ENCODE results near the gene TAS2R50. TPM values are rescaled to one million over a fixed set of nuclear protein-coding genes. Genes with fewer than 3 reads are reported as not detected.
"Not testable (repeated sequence)": the region's sequence is repeated elsewhere in the genome, so short reads cannot be mapped to it uniquely, and the experiment has no call there.

The TAS2R50 gene
- total RNA-seq = under 1 TPM; 0.25 to 0.73 TPM

- no peak for DNase-seq
- H3K9me3 Mint-ChIP-seq = peaks cover 11% of the 10 kb centered on the region
- H3K4me1 Mint-ChIP-seq = peaks cover 17% of the 10 kb centered on the region
- ChIA-PET CTCF (no interaction called here), POLR2A (no interaction called here)
- peaks cover 10% of the 10 kb centered on the region for H3K36me3 Mint-ChIP-seq (ENCODE audit: low read depth)
- H3K27ac Mint-ChIP-seq = no peak within 1 kb of the TSS
- H3K4me3 Mint-ChIP-seq = no peak within 1 kb of the TSS
- H3K27me3 Mint-ChIP-seq = peaks cover 9% of the 10 kb centered on the region
Measured at GRCh38 chr12:10986812-10987211, at the start of gene TAS2R50. TAS2R50 (minus strand) TSS chr12:10986912; CDS start chr12:10986860, 52 bp downstream.

DNA sequence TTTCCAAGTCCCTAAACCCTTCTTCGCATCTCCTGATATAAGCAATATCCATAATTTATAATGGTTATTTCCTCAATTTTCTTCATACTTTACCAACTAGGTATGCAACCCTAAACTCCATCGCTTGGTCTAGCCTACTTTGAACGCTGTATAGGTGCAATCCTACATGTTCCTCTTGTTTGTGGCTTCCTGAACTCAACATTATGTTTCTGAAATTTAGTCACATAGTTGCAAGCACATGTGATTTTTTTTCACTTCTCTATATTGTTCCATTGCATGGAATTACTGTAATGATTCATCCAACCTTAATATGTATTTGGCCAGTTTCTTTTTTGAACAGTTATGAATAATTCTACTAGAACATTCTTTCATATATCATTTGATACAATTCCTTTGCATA, 47.2 kb upstream of the TAS2R50 start:
- POLR2A ChIA-PET, H3K4me3 Mint-ChIP-seq, CTCF ChIA-PET, H3K27me3 Mint-ChIP-seq, DNase-seq, H3K9me3 Mint-ChIP-seq, H3K4me1 Mint-ChIP-seq, H3K27ac Mint-ChIP-seq: not testable (repeated sequence)
- peaks cover 12% of the 10 kb centered on the region for H3K36me3 Mint-ChIP-seq (ENCODE audit: low read depth)

DNA sequence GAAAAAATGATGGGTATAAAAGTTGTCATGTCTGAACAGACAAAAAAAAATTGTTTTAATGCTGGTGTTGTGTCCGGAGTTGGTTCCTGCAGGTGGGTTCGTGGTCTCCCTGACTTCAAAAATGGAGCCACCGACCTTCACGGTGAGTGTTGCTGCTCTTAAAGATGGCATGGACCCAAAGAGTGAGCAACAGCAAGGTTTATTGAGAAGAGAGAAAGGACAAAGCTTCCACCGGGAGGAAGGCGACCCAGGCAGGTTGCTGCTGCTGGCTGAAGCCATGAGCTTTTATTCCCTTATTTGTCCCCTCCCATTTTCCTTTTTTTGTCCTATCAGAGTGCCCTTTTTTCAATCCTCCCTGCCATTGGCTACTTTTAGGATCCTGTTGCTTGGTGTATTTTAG, 44.6 kb upstream of the TAS2R50 start, which contains the start of gene TAS2R31:
Gene TAS2R31, minus strand, starts transcription at position 101 of the 400 bp plus-strand sequence. Its CDS starts 72 bp downstream, at position 29.
- CTCF ChIA-PET = no interaction called here
- H3K27ac Mint-ChIP-seq = no peak within 1 kb of the TSS
- no peaks in the 10 kb centered on the region for H3K27me3 Mint-ChIP-seq
- DNase-seq = no peak
- no peak within 1 kb of the TSS for H3K4me3 Mint-ChIP-seq
- peaks cover 15% of the 10 kb centered on the region for H3K36me3 Mint-ChIP-seq (ENCODE audit: low read depth)
- H3K9me3 Mint-ChIP-seq = peaks cover 3% of the 10 kb centered on the region
- POLR2A ChIA-PET = no interaction called here
- H3K4me1 Mint-ChIP-seq = no peaks in the 10 kb centered on the region

- H3K4me3 Mint-ChIP-seq = no peak overlapping the region
- ChIA-PET POLR2A (no interaction called here), CTCF (no interaction called here)
- H3K36me3 Mint-ChIP-seq (ENCODE audit: low read depth) = peaks cover 16% of the 10 kb centered on the region
- DNase-seq = no peak
- H3K27me3 Mint-ChIP-seq = no peaks in the 10 kb centered on the region
- peaks cover 3% of the 10 kb centered on the region for H3K9me3 Mint-ChIP-seq
- no peaks in the 10 kb centered on the region for H3K4me1 Mint-ChIP-seq
- no peak overlapping the region for H3K27ac Mint-ChIP-seq
Measured at GRCh38 chr12:11026118-11026517, 39.4 kb upstream of the TAS2R50 start.

GRCh38 chr12:11023387-11023786, 36.7 kb upstream of the TAS2R50 start:
- ChIA-PET CTCF (no interaction called here), POLR2A (no interaction called here)
- Mint-ChIP-seq H3K4me3 (no peak overlapping the region), H3K27me3 (no peaks in the 10 kb centered on the region), H3K4me1 (no peaks in the 10 kb centered on the region), H3K36me3 (ENCODE audit: low read depth) (peaks cover 10% of the 10 kb centered on the region), H3K9me3 (peaks cover 3% of the 10 kb centered on the region), H3K27ac (no peak overlapping the region)
- DNase-seq = no peak

DNA sequence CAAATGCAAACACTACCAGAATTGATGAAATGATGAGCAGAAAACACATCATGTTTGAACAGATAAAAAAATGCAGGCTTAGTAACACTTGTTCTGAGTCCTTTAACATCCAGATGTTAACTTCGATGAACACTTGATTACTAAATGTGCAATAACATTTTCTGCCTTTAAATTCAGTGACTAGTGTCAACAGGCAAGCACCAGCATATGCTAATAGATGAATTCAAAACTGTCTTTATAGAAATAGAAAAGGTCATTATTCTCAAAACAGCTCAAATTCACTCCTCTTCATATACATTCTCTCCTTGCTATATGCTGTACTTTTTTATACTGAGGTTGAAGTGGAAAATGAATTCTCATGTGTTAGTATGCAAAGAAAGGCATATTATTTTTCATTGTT, 35.8 kb upstream of the TAS2R50 start, which contains the start of gene TAS2R19:
Gene TAS2R19, minus strand, starts transcription at position 101 of the 400 bp plus-strand sequence. Its CDS starts 49 bp downstream, at position 52.
- Mint-ChIP-seq H3K4me3 (no peak within 1 kb of the TSS), H3K27ac (no peak within 1 kb of the TSS), H3K36me3 (ENCODE audit: low read depth) (peaks cover 10% of the 10 kb centered on the region), H3K4me1 (no peaks in the 10 kb centered on the region), H3K9me3 (peaks cover 3% of the 10 kb centered on the region), H3K27me3 (no peaks in the 10 kb centered on the region)
- ChIA-PET POLR2A (no interaction called here), CTCF (no interaction called here)
- DNase-seq = no peak

- no peaks in the 10 kb centered on the region for H3K27me3 Mint-ChIP-seq
- ChIA-PET CTCF (no interaction called here), POLR2A (no interaction called here)
- no peak for DNase-seq
- no peaks in the 10 kb centered on the region for H3K9me3 Mint-ChIP-seq
- H3K4me3 Mint-ChIP-seq = no peak overlapping the region
- H3K27ac Mint-ChIP-seq = no peak overlapping the region
- peaks cover 6% of the 10 kb centered on the region for H3K36me3 Mint-ChIP-seq (ENCODE audit: low read depth)
- H3K4me1 Mint-ChIP-seq = no peaks in the 10 kb centered on the region
Measured at GRCh38 chr12:11016937-11017336, 30.2 kb upstream of the TAS2R50 start.

GRCh38 chr12:11015775-11016430, 29.2 kb upstream of the TAS2R50 start:
- CTCF ChIA-PET = no interaction called here
- no peaks in the 10 kb centered on the region for H3K9me3 Mint-ChIP-seq

DNA sequence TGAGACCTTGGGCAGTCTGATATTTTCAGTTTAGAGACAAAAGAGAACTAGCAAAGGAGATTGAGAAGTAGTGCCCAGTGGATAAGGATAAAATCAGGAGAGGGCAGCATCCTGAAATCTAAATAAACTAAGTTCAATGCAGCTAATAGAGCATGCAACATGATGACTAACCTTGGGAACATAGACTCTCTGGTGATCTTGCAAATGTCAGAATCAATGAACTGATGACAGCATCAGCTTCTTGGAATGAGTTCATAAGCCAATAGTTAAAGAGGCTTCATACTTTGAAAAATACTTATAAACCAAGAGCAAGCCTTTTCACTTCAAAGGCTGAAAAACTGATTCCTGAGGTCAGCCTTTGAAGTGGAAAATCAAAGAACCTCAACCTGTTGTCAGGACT, 27.5 kb upstream of the TAS2R50 start:
- H3K9me3 Mint-ChIP-seq = no peaks in the 10 kb centered on the region
- H3K4me3 Mint-ChIP-seq = no peak overlapping the region
- peaks cover 6% of the 10 kb centered on the region for H3K36me3 Mint-ChIP-seq (ENCODE audit: low read depth)
- H3K4me1 Mint-ChIP-seq = no peaks in the 10 kb centered on the region
- DNase-seq = no peak
- POLR2A ChIA-PET = no interaction called here
- H3K27me3 Mint-ChIP-seq = no peaks in the 10 kb centered on the region
- CTCF ChIA-PET = no interaction called here
- H3K27ac Mint-ChIP-seq = no peak overlapping the region

More at GRCh38 chr12:11015775-11016430, 29.2 kb upstream of the TAS2R50 start:
- POLR2A ChIA-PET = no interaction called here
- Mint-ChIP-seq H3K27me3 (no peaks in the 10 kb centered on the region), H3K36me3 (ENCODE audit: low read depth) (peaks cover 6% of the 10 kb centered on the region), H3K27ac (no peak overlapping the region), H3K4me1 (no peaks in the 10 kb centered on the region), H3K4me3 (no peak overlapping the region)
- DNase-seq = no peak

GRCh38 chr12:11007608-11008007, 20.9 kb upstream of the TAS2R50 start:
- H3K9me3 Mint-ChIP-seq = no peaks in the 10 kb centered on the region
- CTCF ChIA-PET = interaction anchor here (0.5 kb wide), 1 partner anchor 9 kb away, joined by 3 read pairs; no protein-coding TSS in a partner anchor
- POLR2A ChIA-PET = no interaction called here
- H3K27ac Mint-ChIP-seq = no peak overlapping the region
- no peak overlapping the region for H3K4me3 Mint-ChIP-seq
- peaks cover under 1% of the 10 kb centered on the region for H3K36me3 Mint-ChIP-seq (ENCODE audit: low read depth)
- no peak for DNase-seq
- no peaks in the 10 kb centered on the region for H3K27me3 Mint-ChIP-seq
- H3K4me1 Mint-ChIP-seq = no peaks in the 10 kb centered on the region

GRCh38 chr12:10998204-10998603, 11.5 kb upstream of the TAS2R50 start, which contains the start of gene TAS2R20:
TAS2R20 (minus strand) TSS chr12:10998304; CDS start chr12:10997875, 429 bp downstream.
- no peak for DNase-seq
- H3K27me3 Mint-ChIP-seq = no peaks in the 10 kb centered on the region
- peaks cover 2% of the 10 kb centered on the region for H3K36me3 Mint-ChIP-seq (ENCODE audit: low read depth)
- ChIA-PET CTCF (interaction anchor here (0.7 kb wide), 1 partner anchor 10 kb away, joined by 3 read pairs; no protein-coding TSS in a partner anchor), POLR2A (no interaction called here)
- H3K27ac Mint-ChIP-seq = no peak within 1 kb of the TSS
- H3K4me1 Mint-ChIP-seq = no peaks in the 10 kb centered on the region
- no peak within 1 kb of the TSS for H3K4me3 Mint-ChIP-seq
- H3K9me3 Mint-ChIP-seq = no peaks in the 10 kb centered on the region

- Mint-ChIP-seq H3K27ac (no peak overlapping the region), H3K27me3 (no peaks in the 10 kb centered on the region)
Measured at GRCh38 chr12:10994307-10994706, 7.6 kb upstream of the TAS2R50 start.

GRCh38 chr12:10989107-10989506, 2.4 kb upstream of the TAS2R50 start:
- H3K27ac Mint-ChIP-seq = no peak overlapping the region
- H3K4me3 Mint-ChIP-seq = no peak overlapping the region

More at GRCh38 chr12:10994307-10994706, 7.6 kb upstream of the TAS2R50 start:
- ChIA-PET POLR2A (no interaction called here), CTCF (no interaction called here)
- Mint-ChIP-seq H3K4me3 (no peak overlapping the region), H3K4me1 (no peaks in the 10 kb centered on the region), H3K36me3 (ENCODE audit: low read depth) (peaks cover 12% of the 10 kb centered on the region), H3K9me3 (peaks cover 9% of the 10 kb centered on the region)
- DNase-seq = no peak

DNA sequence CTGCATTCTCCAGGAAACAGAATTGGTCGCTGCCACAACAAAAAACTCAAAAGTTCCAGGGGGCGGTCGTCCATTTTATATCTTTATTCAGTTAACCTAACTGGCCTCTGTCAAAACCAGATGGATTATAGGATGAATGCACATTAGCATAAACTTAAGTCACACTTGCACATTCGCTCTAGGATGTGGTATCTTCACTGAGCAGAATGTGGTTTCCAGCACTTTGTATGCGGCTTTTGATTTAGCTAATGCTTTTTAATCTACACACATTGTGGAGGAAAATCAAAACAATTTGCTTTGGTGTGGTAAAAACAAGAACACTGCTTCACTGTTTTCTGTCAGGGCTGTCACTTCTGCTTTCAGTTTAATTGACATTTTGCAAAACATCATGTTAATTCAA, 4.5 kb downstream of the TAS2R50 start:
- DNase-seq = peak; percentile 55
- Mint-ChIP-seq H3K4me1 (peaks cover 18% of the 10 kb centered on the region), H3K27me3 (peaks cover 33% of the 10 kb centered on the region), H3K36me3 (ENCODE audit: low read depth) (peaks cover 4% of the 10 kb centered on the region), H3K9me3 (no peaks in the 10 kb centered on the region), H3K27ac (no peak overlapping the region), H3K4me3 (no peak overlapping the region)
- ChIA-PET CTCF (no interaction called here), POLR2A (interaction anchor here (1.7 kb wide), 1 partner anchor 189 kb away, joined by 6 read pairs; the partner anchor contains the start of gene SMIM10L1)

More at GRCh38 chr12:10989107-10989506, 2.4 kb upstream of the TAS2R50 start:
- H3K36me3 Mint-ChIP-seq (ENCODE audit: low read depth) = peaks cover 10% of the 10 kb centered on the region
- POLR2A ChIA-PET = interaction anchor here (0.5 kb wide), 1 partner anchor 826 kb away, joined by 3 read pairs; no protein-coding TSS in a partner anchor
- CTCF ChIA-PET = no interaction called here
- peaks cover 4% of the 10 kb centered on the region for H3K27me3 Mint-ChIP-seq
- peaks cover 11% of the 10 kb centered on the region for H3K9me3 Mint-ChIP-seq
- H3K4me1 Mint-ChIP-seq = no peaks in the 10 kb centered on the region
- DNase-seq = no peak
